T follicular helper cell (primary cell): ENCODE results near the gene MARCHF7.

ENCODE experiments used
- DNase-seq: peaks from one replicate; pipeline ENCODE4 v3.0.0-alpha.2; 2020; ENCODE audit warnings: low read depth

Gene MARCHF7

DNA sequence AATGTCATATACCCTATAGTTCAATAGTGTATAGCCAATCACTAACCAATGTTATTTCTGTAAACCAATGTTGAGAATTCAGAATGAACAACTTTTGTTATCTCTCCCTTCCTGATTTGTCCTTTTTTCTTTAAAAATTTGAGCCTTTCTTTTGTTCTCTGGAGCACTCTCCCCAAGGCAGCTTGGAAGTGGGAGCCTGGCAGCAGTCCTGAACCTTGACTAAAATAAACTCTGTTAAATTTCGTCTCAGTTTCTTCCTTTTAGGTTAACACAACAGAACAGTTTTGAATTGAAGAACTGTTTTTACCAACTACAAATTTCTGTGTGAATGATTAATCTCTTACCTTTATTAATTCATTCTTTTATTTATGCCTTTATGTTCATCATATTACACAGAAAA, 49.8 kb downstream of the MARCHF7 start:
- DNase-seq = no peak
